Measurements from ENCODE around the gene CAPRIN2. TPM values are rescaled to one million over a fixed set of nuclear protein-coding genes. Genes with fewer than 3 reads are reported as not detected.

Gene CAPRIN2
- total RNA-seq, 6 experiments from 2014 or later = 13.3 to 21.4 (median 19.1) TPM

GRCh38 chr12:30706476-30706875, 48.3 kb downstream of the CAPRIN2 start:
- TF ChIP-seq CTCF (IDR thresholded peaks at IDR 0.05) = no peak
- H3K27me3 Mint-ChIP-seq (ENCODE audit: insufficient read depth) = no peaks in the 10 kb centered on the region; the same call in 1 of the 2 replicates
- H3K9me3 Mint-ChIP-seq = no peaks in the 10 kb centered on the region
- DNase-seq = no peak
- H3K27ac Mint-ChIP-seq = no peak overlapping the region
- H3K36me3 Mint-ChIP-seq (ENCODE audit: low read depth) = peaks cover 12% of the 10 kb centered on the region
- H3K4me1 Mint-ChIP-seq (ENCODE audit: low read depth) = peaks cover 10% of the 10 kb centered on the region; the same call in 1 of the 2 replicates
- H3K4me3 Mint-ChIP-seq = no peak overlapping the region

- DNase-seq = no peak
- Mint-ChIP-seq H3K36me3 (ENCODE audit: low read depth) (no peaks in the 10 kb centered on the region; the same call in 1 of the 2 replicates), H3K4me1 (ENCODE audit: low read depth) (peaks cover 14% of the 10 kb centered on the region), H3K9me3 (no peaks in the 10 kb centered on the region), H3K4me3 (no peak overlapping the region), H3K27me3 (ENCODE audit: insufficient read depth) (no peaks in the 10 kb centered on the region; the same call in 1 of the 2 replicates), H3K27ac (no peak overlapping the region)
- TF ChIP-seq CTCF (IDR thresholded peaks at IDR 0.05) = no peak
Observed at GRCh38 chr12:30701056-30701455, 53.7 kb downstream of the CAPRIN2 start.

GRCh38 chr12:30700216-30700900, 54.4 kb downstream of the CAPRIN2 start:
- Mint-ChIP-seq H3K36me3 (ENCODE audit: low read depth) (no peaks in the 10 kb centered on the region; the same call in 1 of the 2 replicates), H3K4me1 (ENCODE audit: low read depth) (peaks cover 16% of the 10 kb centered on the region), H3K9me3 (no peaks in the 10 kb centered on the region), H3K27ac (no peak overlapping the region), H3K27me3 (ENCODE audit: insufficient read depth) (no peaks in the 10 kb centered on the region; the same call in 1 of the 2 replicates), H3K4me3 (no peak overlapping the region)
- DNase-seq = no peak
- no peak for TF ChIP-seq CTCF (IDR thresholded peaks at IDR 0.05)

GRCh38 chr12:30698346-30698745, 56.4 kb downstream of the CAPRIN2 start:
- TF ChIP-seq CTCF (IDR thresholded peaks at IDR 0.05) = no peak
- Mint-ChIP-seq H3K27ac (no peak overlapping the region), H3K4me3 (no peak overlapping the region), H3K36me3 (ENCODE audit: low read depth) (0 out of 2 replicates have a peak, but pooled peaks cover 3% of the 10 kb centered on the region), H3K4me1 (ENCODE audit: low read depth) (peaks cover 30% of the 10 kb centered on the region), H3K9me3 (no peaks in the 10 kb centered on the region), H3K27me3 (ENCODE audit: insufficient read depth) (no peaks in the 10 kb centered on the region; the same call in none of the 2 replicates)
- no peak for DNase-seq

GRCh38 chr12:30696943-30697342, 57.8 kb downstream of the CAPRIN2 start:
- H3K4me1 Mint-ChIP-seq (ENCODE audit: low read depth) = peaks cover 45% of the 10 kb centered on the region
- H3K9me3 Mint-ChIP-seq = no peaks in the 10 kb centered on the region
- H3K27ac Mint-ChIP-seq = no peak overlapping the region
- H3K27me3 Mint-ChIP-seq (ENCODE audit: insufficient read depth) = no peaks in the 10 kb centered on the region; the same call in none of the 2 replicates
- 0 out of 2 replicates have a peak, but pooled peaks cover 3% of the 10 kb centered on the region for H3K36me3 Mint-ChIP-seq (ENCODE audit: low read depth)
- TF ChIP-seq CTCF (IDR thresholded peaks at IDR 0.05) = no peak
- no peak for DNase-seq
- H3K4me3 Mint-ChIP-seq = no peak overlapping the region

Measured in HFFc6 (cell line).